ENCODE results near the gene NMNAT3. TPM values are rescaled to one million over a fixed set of nuclear protein-coding genes. Genes with fewer than 3 reads are reported as not detected.

The NMNAT3 gene
- total and polyA plus RNA-seq, 9 donors, result 15.8 to 31.2 (median 21.6) TPM

- peak; percentile 22 for TF ChIP-seq POLR2A (IDR thresholded peaks at IDR 0.05)
- TF ChIP-seq CTCF (IDR thresholded peaks at IDR 0.05), result no peak
- H3K9me3 ChIP-seq, result no peaks in the 10 kb centered on the region
- H3K4me3 ChIP-seq, result peak overlapping the region; percentile 76
- H3K27ac ChIP-seq, result peak overlapping the region; percentile 77 to 97
- H3K27me3 ChIP-seq, result no peaks in the 10 kb centered on the region
- H3K36me3 ChIP-seq, result no peaks in the 10 kb centered on the region
- H3K4me1 ChIP-seq (ENCODE audit: insufficient read depth), result peaks cover 50% of the 10 kb centered on the region
- intact Hi-C loops (cut with DNase I), result no loop called here
- DNase-seq, result peak; percentile 77 to 86 (median 81)
- 14 to 15% (median 14%) methylated on average over 21 of the region's 21 CpGs for WGBS, 3 donors
Measured at GRCh38 chr3:139538733-139539132, 139.0 kb downstream of the NMNAT3 start.

GRCh38 chr3:139537795-139538621 lies 139.8 kb downstream of the NMNAT3 start:
- Histone ChIP-seq H3K4me1 (ENCODE audit: insufficient read depth) (peaks cover 52% of the 10 kb centered on the region), H3K9me3 (no peaks in the 10 kb centered on the region), H3K4me3 (peak overlapping the region; percentile 76), H3K27ac (peak overlapping the region; percentile 77 to 97), H3K36me3 (no peaks in the 10 kb centered on the region), H3K27me3 (no peaks in the 10 kb centered on the region)
- intact Hi-C loops (cut with DNase I), result no loop called here
- no peak for TF ChIP-seq POLR2A (IDR thresholded peaks at IDR 0.05)
- no peak for TF ChIP-seq CTCF (IDR thresholded peaks at IDR 0.05)
- TF ChIP-seq EP300 (IDR thresholded peaks at IDR 0.05), result no peak
- peak in 3 of 5 donors; percentile 40 to 62 (median 53) for DNase-seq
- WGBS, 3 donors, result 40 to 55% (median 41%) methylated on average over 5 of the region's 5 CpGs

- Histone ChIP-seq H3K4me3 (peak overlapping the region; percentile 76), H3K27ac (peak overlapping the region; percentile 77 to 97), H3K27me3 (no peaks in the 10 kb centered on the region), H3K9me3 (no peaks in the 10 kb centered on the region), H3K36me3 (no peaks in the 10 kb centered on the region), H3K4me1 (ENCODE audit: insufficient read depth) (peaks cover 54% of the 10 kb centered on the region)
- no peak for TF ChIP-seq EP300 (IDR thresholded peaks at IDR 0.05)
- no peak for TF ChIP-seq POLR2A (IDR thresholded peaks at IDR 0.05)
- no peak for TF ChIP-seq CTCF (IDR thresholded peaks at IDR 0.05)
- intact Hi-C loops (cut with DNase I), result no loop called here
- no peak for DNase-seq
Measured at GRCh38 chr3:139537361-139537760, 140.4 kb downstream of the NMNAT3 start.

- DNase-seq, result peak; percentile 74 to 85 (median 84)
- H3K27ac ChIP-seq, result peak overlapping the region; percentile 59 to 97
- peaks cover 54% of the 10 kb centered on the region for H3K4me1 ChIP-seq (ENCODE audit: insufficient read depth)
- WGBS, 3 donors, result 9 to 21% (median 11%) methylated on average over 12 of the region's 12 CpGs
- intact Hi-C loops (cut with DNase I), result no loop called here
- no peaks in the 10 kb centered on the region for H3K36me3 ChIP-seq
- TF ChIP-seq EP300 (IDR thresholded peaks at IDR 0.05) (no peak), POLR2A (IDR thresholded peaks at IDR 0.05) (no peak), CTCF (IDR thresholded peaks at IDR 0.05) (no peak)
- no peak overlapping the region for H3K4me3 ChIP-seq
- no peaks in the 10 kb centered on the region for H3K9me3 ChIP-seq
- H3K27me3 ChIP-seq, result no peaks in the 10 kb centered on the region
Measured at GRCh38 chr3:139534992-139535879, 142.5 kb downstream of the NMNAT3 start.
